Subcutaneous adipose tissue (tissue), 4 donors: ENCODE data around the gene MNT. TPM values are rescaled to one million over a fixed set of nuclear protein-coding genes. Genes with fewer than 3 reads are reported as not detected.

ENCODE experiments used
- total RNA-seq, 4 donors: library from RNA; depleted of rRNA; stranded (reverse); fragments of >200 nt; gene quantifications; one replicate each; pipeline ENCODE4 v1.1.0, GENCODE V29; 2016
- TF ChIP-seq, protein P1 (sequence below): fragments of 450-650 bp; IDR thresholded peaks from one replicate; pipeline ENCODE4 v1.5.1; 2016; ENCODE audit warnings: low read depth, mild to moderate bottlenecking, control low read depth, antibody characterized with exemption, moderate library complexity

MNT gene
- total RNA-seq, 4 donors from 2014 or later, result 7.0 to 10.8 (median 9.8) TPM

DNA sequence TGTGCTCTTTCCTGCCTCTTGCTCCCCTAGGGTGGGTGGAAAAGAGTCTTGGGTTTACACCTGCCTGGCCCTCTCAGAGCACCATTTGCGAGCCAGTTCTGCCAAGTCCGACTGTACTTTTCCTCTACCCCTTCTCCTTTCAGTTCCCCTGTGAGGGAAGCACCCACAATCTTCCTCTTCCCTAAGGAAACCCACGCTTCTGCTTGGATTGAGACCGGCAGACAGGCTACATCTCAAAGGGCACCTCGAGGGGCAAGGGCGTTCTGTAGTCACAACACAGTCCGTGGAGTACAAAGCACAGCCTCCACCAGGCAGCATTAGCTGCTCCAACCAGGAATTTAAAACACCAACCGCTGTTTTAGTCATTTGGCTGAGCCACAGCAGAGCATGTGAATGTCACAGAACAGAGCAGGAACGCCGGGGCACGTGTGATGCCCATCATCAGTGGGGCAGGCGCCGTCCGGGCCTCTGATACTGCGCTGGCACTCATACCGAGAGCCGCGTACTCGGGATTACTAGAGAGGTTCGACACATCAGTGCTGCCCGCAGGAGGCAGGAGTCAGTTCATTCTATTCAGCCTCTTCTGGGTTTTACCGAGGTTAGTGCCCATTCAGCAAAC is 13.7 kb upstream of the MNT start:
- TF ChIP-seq, protein P1, sequence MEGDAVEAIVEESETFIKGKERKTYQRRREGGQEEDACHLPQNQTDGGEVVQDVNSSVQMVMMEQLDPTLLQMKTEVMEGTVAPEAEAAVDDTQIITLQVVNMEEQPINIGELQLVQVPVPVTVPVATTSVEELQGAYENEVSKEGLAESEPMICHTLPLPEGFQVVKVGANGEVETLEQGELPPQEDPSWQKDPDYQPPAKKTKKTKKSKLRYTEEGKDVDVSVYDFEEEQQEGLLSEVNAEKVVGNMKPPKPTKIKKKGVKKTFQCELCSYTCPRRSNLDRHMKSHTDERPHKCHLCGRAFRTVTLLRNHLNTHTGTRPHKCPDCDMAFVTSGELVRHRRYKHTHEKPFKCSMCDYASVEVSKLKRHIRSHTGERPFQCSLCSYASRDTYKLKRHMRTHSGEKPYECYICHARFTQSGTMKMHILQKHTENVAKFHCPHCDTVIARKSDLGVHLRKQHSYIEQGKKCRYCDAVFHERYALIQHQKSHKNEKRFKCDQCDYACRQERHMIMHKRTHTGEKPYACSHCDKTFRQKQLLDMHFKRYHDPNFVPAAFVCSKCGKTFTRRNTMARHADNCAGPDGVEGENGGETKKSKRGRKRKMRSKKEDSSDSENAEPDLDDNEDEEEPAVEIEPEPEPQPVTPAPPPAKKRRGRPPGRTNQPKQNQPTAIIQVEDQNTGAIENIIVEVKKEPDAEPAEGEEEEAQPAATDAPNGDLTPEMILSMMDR, result no peak

DNA sequence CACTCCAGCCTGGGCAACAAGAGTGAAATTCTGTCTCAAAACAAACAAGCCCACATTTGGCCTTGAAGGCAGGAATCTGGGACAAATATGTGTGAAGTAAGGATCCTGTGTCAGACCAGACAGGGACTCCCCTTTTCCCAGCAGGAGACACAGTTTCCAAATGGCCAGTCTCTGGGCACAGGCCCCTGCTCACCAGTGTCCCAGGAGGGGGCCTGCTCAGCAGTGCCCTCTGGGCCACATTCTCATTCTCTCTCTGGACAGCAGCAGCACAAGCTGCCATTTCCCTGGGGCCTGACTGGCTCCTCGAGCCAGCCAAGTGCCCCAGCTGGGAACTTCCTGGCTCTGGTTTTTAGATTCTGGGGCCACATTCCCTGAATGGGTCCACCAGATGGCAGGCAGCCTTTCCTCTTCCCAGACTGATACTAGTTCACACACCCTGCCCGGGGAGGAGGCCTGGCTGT is 11.7 kb upstream of the MNT start:
- TF ChIP-seq, protein P1, result no peak

DNA sequence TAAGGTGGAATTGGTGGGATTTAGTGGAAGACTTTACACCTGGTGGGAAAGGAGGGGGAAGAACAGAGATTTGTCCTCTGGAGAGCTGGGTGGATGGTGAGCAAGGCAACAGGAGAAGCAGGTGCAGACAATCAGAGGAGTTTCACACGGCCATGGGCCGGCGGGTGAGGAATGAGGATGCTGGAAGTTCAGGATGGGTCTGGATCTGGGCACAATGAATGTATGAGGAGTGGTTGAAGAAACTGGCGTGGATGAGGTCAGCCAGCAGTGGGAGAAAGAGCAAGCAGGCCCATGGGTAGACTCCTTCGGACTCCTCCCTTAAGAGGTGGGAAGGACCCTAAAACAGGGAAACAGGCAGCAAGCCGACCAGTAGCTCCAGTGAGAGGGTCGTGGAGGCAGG is 10.1 kb upstream of the MNT start:
- TF ChIP-seq, protein P1, result no peak

DNA sequence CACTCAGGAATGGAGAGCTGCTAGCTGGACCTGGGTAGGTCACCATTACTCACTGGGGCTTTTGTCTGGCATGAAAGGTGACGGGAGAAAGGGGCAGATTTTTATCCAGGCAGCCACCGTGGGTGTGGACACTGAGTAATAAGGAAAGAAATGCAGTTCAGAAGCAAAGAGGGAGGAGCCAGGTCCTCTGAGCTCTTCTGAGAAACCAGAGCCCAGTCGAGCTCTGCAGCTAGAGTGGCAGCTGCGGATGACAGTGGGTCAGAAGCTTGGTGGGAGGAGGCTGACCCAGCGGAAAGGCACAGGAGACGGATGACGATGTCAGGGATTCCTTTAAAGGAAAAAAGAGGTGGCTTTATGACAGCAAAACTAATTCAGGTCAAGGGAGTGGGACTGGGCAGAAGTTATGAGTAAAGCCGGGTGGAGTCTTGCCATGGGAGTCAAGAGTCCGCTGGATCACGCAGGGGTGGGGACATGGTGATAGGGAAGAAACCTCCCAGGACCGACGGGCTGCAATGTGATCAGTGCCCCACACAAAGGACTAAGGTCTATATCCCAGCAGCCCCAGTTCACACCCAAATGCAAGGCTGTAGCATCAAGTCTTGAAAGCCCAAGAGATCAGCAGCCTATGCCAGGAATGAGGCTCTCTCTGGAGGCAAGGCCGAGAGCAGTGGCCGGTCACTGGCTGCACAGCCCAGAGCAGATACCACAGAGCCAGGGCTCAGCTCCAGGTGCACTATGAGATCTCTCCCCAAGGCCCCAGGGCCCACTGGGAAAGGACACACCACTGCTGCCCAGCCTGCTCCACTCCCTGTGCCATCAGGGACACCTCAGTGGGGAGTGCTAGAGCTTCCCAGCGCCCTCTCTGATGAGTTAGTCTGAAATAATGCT is 6.3 kb upstream of the MNT start:
- TF ChIP-seq, protein P1, result no peak

DNA sequence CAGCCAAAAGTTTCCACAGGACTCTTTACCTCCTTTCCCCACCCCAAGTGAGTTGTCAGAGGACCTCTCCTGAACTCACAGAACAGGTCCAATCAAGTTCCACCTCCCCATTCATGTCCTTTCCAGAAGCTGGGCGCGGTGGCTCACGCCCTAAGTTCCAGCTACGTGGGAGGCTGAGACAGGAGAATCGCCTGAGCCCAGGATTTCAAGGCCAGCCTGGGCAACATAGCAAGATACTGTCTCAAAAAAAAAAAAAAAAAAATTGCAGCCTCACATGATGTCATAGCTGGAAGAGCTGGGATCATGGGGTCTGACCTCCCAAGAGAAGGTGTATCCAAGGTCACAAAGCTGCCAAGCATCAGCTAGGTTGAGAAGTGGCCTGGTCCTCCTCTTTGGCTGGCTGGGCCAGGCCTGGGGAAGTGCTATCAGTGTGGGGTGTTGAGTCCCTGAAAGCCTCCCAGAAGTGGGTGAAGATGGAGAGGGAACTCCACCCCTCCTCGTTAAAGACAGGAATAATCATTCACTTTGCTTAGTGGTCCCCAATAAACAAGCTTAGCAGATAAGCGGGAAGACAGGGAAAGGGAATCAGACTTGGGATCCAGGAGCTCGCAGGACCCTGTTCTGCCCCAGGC is 5.5 kb upstream of the MNT start:
- TF ChIP-seq, protein P1, result no peak

DNA sequence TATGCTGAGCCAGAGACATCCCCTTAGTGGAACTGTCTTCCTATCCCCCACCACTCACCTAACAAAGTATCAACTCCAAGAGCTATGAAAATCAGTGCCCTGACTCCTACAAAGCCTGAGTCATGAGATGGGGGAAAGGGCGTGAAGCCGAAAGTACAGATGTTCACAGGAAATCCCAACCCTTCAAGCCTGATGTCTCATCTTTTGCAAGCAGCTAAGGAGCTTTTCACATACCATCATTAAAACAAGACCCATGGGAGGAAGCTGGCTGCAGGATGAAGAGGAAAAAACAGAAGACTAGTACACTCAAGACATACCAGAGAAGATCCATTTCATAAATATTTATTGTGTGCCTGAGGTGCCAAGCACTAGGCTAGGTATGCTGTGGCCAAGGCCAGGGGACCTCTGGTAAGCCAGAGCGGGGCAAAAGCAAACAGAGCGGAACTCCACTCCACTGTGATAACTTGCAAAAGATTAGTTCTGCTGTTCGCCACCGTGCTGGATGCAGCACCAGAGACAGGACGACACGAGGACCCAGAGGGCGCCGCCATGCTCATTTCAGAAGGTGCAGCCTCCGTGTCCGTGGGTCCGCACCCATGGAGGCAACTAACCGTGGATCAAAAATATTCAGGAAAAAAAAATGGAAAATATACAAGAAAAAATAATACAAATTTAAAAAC is 4.5 kb upstream of the MNT start:
- TF ChIP-seq, protein P1, result no peak
